Measurements from ENCODE around the gene KCNJ12. TPM values are rescaled to one million over a fixed set of nuclear protein-coding genes. Genes with fewer than 3 reads are reported as not detected.

Gene KCNJ12
- polyA plus RNA-seq, 1 donor = 13.8 TPM

GRCh38 chr17:21365016-21365415, 11.1 kb upstream of the KCNJ12 start:
- no peak for DNase-seq (ENCODE audit: low read depth)

DNA sequence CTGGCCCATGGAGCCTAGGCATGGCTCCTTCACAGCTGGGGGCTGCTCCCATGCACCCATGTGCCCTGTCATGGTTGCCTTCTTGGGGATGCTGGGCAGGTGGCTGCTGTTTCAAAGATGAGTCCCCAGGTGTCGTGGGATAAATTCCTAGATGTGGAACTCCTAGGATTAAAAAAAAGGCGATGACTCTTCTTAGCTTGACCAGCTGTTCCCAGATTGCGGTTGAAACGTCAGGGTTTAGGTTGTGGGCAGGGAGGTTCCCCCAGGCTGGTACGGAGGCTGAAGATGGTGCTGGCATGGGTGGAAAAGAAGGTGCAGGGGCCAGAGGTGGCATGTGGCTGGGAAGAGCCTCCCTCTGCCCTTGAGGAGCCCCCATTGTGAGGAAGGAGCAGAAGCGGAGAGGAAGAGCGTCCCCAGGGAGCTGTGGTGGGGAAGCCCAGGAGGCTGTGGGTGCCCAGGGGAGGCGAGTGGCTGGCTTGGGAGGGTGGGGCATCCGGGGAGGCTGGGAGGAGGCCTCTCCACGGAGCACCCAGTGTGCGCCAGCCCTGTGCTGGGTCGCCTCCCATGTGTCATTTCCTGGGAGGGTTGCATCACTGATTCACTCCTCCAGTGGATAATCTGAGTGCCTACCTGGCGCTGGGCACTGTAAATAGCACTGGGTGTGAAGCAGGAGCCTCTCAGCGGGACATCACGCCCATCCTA, 7.5 kb upstream of the KCNJ12 start:
- no peak for DNase-seq (ENCODE audit: low read depth)

DNA sequence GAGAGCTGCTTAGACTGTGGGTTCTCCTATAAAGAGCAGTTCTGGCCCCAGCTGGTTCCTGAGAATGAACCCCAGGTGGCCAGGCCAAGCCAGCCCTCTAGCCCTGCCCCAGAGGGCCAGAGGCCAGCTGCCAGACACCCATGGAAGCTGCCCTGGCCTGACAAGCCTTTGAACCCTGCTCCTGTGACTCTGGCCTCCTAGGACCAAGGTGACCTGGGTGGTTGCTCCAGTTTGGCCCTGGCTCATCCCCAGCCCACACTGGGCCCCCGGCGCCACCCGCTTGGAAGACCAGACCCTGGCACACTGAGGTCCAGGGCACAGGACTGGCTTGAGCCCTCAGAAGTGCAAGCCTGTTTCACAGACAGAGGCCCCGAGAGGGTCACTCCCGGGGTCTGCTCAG, 6.8 kb upstream of the KCNJ12 start:
- no peak for DNase-seq (ENCODE audit: low read depth)

- DNase-seq (ENCODE audit: low read depth) = no peak
These were observed 5.7 kb upstream of the KCNJ12 start for GRCh38 chr17:21370430-21370829.

DNA sequence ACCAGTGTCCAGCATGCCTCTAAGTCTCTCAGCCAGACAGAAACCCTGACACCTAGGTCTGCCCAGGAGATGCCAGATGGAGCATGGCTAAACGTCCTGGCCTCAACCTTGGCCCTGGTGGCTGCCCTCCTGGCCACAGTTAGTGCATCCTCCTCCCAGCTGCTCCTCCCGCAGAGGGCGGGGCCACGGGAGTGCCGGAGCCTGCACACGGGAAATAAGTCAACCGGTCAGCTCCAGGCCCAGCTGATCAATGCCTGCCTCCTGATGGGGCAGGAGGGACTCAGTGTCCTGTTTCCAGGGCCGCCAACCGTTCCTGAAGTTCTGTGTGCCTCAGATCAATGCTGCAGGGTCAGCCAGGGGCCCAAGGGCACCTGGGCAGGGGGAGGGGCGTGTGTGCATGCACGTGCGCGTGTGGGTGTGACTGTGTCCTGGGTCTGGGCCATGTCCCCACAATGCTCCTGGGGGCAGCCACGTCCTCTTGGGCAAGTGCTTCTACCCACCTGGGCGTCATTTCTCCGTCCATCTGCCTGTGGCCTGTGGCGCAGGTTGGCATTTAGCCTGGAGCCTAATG, 4.6 kb upstream of the KCNJ12 start:
- DNase-seq (ENCODE audit: low read depth) = no peak

DNA sequence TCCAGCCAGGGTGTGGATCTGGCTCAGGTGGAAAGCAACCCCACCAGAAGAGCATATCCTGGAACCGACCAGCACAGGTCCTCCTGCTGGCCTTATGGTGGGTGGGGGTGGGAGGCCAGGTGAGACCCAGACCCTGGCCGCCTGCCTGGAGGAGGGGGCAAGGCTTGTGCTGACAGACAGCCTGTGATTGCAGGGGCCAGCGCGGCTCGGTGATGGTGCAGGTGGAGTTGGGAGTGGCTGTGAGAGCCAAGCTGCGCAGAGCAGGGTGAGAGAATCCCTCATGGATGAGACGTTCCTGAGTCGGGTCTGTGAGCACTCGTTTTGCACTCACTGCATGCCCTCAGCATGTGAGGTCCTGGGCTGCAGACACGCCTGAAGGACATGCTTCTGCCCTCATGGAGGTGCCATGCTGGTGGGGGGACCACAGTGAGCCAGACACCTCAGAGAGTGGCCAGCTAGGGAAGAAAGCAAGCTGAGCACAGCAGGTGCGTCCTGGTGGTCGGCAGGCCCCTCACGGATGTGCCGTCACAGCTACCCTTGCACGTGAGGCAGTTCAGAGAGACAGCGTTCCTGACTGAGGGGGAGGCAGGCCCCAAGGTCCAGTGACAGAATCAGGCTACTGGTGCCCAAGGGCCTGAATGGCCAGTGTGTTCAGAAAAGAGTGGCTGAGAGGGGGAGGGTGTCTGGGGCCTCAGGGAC, 3.8 kb upstream of the KCNJ12 start:
- no peak for DNase-seq (ENCODE audit: low read depth)

DNA sequence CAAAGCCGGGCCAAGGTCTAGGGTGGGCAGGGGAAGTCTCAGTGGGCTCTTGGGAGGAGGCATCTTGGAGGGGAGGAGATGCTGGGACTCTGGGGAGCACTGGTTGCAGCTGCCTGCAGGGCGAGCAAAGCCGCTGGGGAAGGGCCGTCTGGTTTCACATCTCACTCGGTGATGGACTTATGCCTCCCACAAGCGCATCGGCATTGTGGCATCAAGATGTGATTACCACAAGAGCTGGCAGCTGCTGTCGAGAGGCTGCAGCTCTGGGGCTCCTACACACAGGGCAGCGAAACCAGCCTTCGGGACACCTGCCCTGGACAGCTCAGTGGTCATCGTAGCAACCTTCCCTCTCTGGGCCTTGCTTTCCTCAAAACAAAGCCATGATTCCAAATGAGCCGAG, 3.1 kb upstream of the KCNJ12 start:
- DNase-seq (ENCODE audit: low read depth) = no peak

DNA sequence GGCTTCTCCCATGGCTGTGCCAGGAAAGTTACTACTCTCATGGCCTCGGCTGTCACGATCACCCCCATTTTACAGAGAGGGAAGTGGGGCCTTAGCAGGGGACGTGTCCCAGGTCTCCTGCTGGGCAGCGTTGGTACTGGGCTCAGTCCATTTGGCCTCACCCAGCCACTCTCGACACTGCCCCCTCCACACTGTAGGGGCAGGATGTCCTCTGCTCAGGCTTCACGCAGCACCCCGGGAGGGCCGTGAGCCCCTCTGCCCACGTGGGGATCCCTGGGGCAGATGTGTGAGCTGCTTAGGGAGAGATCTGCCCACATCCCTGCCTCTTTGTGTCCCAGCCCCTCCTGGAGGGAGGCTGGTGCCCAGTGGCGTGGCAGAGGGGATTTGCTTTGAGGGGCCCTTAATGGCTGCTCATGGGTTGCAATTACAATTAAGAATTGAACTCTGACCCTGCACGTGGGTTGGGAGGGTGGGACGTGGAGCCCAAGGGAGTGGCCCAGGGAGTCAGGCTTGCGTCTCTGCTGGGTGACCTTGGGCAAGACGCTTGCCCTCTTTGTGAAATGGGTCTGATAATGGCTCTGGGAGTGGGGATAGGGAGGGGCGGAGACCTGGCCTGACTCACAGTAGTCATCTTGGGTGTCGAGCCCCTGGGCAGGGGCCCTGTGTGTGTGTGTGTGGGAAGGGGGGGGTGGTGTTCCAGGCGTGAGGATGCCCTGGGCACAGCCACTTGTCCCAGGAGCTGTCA, 2.3 kb upstream of the KCNJ12 start:
- no peak for DNase-seq (ENCODE audit: low read depth)

- DNase-seq (ENCODE audit: low read depth) = no peak
These were observed 1.6 kb upstream of the KCNJ12 start for GRCh38 chr17:21374441-21375161.

- DNase-seq (ENCODE audit: low read depth) = no peak
These were observed 996 bp upstream of the KCNJ12 start for GRCh38 chr17:21375162-21375560.

DNA sequence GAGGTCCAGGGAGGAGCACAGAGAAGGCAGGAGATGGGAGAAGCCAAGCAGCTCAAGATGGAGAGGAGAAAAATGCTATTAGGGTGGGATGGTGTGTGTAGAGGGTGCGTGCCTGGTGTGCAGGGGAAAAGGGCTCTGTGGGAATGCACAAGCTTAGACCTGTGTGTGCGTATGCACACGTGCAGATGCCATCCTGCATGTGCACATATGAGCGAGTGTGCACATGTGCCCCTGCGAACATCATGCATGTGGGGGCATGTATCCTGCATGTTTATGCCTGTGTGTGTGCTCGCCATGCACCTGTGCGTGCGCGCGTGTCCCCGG, 438 bp upstream of the KCNJ12 start:
- DNase-seq (ENCODE audit: low read depth) = no peak

GRCh38 chr17:21376759-21377690, 868 bp downstream of the KCNJ12 start:
- DNase-seq (ENCODE audit: low read depth) = no peak

DNA sequence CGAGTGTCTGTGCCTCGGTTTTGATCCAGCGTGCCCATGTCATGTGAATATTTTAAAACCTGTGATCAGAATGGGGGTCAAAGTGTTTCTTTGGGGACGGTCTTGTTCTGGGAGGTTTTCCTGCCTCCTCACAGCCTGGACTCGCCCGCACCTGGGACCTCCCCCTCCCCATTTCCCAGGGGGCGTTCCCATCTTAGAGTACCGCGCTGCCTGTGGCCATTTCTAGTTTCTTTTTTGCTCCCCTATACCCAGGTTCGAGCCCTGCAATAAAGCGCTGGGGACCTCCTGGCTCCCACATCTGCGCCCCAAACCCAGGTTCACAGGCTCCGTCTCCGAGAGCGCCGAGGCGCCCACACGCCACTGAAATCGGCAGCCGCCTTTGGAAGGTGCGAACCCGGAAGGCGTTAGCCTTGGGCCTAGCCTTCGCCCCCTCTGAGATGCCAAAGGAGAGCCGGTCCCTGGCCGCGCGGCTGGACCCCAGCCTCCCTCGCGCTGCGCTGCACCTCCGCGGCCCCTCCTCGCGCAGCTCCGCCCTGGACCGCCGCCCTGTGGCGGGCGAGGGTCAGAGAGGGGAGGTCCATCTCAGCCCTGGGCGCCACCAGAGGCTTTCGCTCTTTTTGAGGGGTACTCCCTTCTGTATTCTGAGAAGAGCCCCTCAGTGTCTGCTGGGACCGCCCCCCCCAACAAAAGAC, 1.7 kb downstream of the KCNJ12 start:
- no peak for DNase-seq (ENCODE audit: low read depth)

- DNase-seq (ENCODE audit: low read depth) = no peak
These were observed 2.4 kb downstream of the KCNJ12 start for GRCh38 chr17:21378553-21378952.

DNA sequence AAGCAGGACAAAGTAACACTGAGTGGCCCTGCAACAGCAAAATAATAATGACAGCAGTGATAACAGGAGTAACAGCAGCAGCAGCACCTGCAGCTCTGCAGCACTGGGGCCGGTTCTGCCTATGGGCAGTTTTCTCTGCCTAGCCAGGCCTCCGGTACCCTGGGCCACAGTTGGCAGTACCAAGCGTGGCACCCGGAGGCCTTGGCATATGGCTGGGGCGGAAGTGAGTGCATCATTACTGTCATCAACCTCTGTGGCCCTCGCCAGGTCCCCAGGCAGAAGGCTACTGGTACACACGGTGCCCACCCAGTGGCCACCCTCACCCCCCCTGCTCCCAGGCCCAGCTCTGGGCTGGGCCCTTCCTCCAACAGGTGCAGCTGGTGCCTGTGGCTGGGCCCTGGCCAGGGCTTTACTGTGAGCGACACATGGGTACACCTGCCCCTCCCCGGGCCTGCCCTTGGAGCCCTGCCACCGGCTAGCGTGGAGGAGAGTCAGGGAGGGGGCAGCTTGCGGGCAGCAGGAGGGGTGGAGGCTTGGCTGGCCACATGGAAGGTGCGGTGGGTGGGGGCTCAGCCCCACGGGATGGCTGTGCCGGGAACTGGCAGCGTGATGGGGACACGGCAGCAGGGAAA, 3.0 kb downstream of the KCNJ12 start:
- no peak for DNase-seq (ENCODE audit: low read depth)

DNA sequence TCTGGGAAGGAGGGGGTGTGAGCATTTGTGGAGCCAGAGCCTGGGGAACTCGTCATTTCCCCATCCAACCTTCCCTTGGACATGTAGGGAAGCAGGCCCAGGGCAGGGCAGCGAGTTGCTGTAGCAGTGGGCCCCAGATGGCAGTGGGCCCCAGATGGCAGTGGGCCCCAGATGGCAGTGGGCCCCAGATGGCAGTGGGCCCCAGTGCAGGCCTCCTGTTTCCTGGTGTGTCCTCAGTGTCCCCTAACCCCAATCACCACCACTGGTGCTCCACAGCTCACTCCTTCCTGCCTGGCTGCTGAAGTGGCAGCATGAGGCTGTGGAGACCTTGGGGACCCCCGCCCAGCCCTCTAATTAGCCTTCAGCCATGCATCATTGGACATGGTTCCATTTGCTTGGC, 4.5 kb downstream of the KCNJ12 start:
- no peak for DNase-seq (ENCODE audit: low read depth)

- no peak for DNase-seq (ENCODE audit: low read depth)
These were observed 5.0 kb downstream of the KCNJ12 start for GRCh38 chr17:21381076-21381706.

- no peak for DNase-seq (ENCODE audit: low read depth)
These were observed 6.7 kb downstream of the KCNJ12 start for GRCh38 chr17:21382560-21383495.
